H1 (cell line): ENCODE measurements around the gene H6PD. TPM values are rescaled to one million over a fixed set of nuclear protein-coding genes. Genes with fewer than 3 reads are reported as not detected.

Experiments used
- CTCF ChIA-PET: fragments of 300-600 bp; sonication (Branson Sonifier 250); formaldehyde crosslinking; loops from one replicate; lab custom pipeline; 2021; ENCODE audit not compliant: partially characterized antibody; lab: Charles Lee
- POLR2A ChIA-PET: fragments of 300-600 bp; sonication (Branson Sonifier 250); formaldehyde crosslinking; loops from one replicate; lab custom pipeline; 2021; ENCODE audit warnings: inconsistent platforms; ENCODE audit not compliant: partially characterized antibody; lab: Charles Lee
- DNase-seq, 2 experiments: peaks; one replicate each; pipeline versions ENCODE4 v3.0.0 to v3.0.0-alpha.2; 2010 to 2022; ENCODE audit warnings: low spot score in 2 of 2, low read depth in 1 of 2, mixed read lengths in 1 of 2
- FAIRE-seq: peaks from 2 replicates; lab custom pipeline; 2011; peaks lifted over from hg19 to GRCh38; lab: Jason Lieb, UNC
- H2AFZ ChIP-seq: 2 replicates; pipeline ENCODE4 v1.8.1; 2012; ENCODE audit warnings: low read length, inconsistent platforms
- H2AK5ac ChIP-seq: 2 replicates; pipeline ENCODE4 v1.6.1; 2013; ENCODE audit warnings: low read depth, low read length
- H2BK120ac ChIP-seq: replicated peaks from 2 replicates; pipeline ENCODE3; 2013; ENCODE audit warnings: low read depth, low read length, inconsistent platforms
- H2BK12ac ChIP-seq: 2 replicates; pipeline ENCODE4 v1.6.1; 2013; ENCODE audit warnings: low read depth, low read length
- H2BK15ac ChIP-seq: 2 replicates; pipeline ENCODE4 v1.6.1; 2013; ENCODE audit warnings: low read length
- H2BK20ac ChIP-seq: 2 replicates; pipeline ENCODE4 v1.6.1; 2013; ENCODE audit warnings: low read length
- H2BK5ac ChIP-seq: 2 replicates; pipeline ENCODE4 v1.6.1; 2013; ENCODE audit warnings: low read depth, low read length
- H3K14ac ChIP-seq: 2 replicates; pipeline ENCODE4 v1.6.1; 2013; ENCODE audit warnings: inconsistent platforms; ENCODE audit not compliant: insufficient read length
- H3K18ac ChIP-seq: 2 replicates; pipeline ENCODE4 v1.6.1; 2013; ENCODE audit warnings: low read length; ENCODE audit errors: extremely low read depth
- H3K23ac ChIP-seq: 2 replicates; pipeline ENCODE4 v1.6.1; 2013; ENCODE audit warnings: inconsistent platforms; ENCODE audit not compliant: insufficient read length
- H3K23me2 ChIP-seq: 2 replicates; pipeline ENCODE4 v1.6.1; 2013; ENCODE audit warnings: low read depth, low read length
- H3K27ac ChIP-seq: 2 replicates; pipeline ENCODE4 v1.6.1; 2011; ENCODE audit warnings: low read depth, low read length, inconsistent platforms
- H3K27me3 ChIP-seq, 4 experiments: replicated peaks in 1 of 4; 1 replicate in 1 of 4; 2 replicates in 3 of 4; pipeline versions ENCODE4 v1.6.1 to v1.8.1; 2011 to 2013; ENCODE audit warnings: low read length in 3 of 4, mild to moderate bottlenecking in 3 of 4, inconsistent platforms in 2 of 4, mixed read lengths in 2 of 4, moderate library complexity in 1 of 4; ENCODE audit not compliant: control insufficient read depth in 3 of 4, insufficient read depth in 3 of 4; ENCODE audit errors: extremely low read depth in 1 of 4
- H3K36me3 ChIP-seq, 4 experiments: 2 replicates each; pipeline versions ENCODE4 v1.6.1 to v1.8.1; 2011 to 2013; ENCODE audit warnings: mild to moderate bottlenecking in 4 of 4, low read length in 3 of 4, moderate library complexity in 2 of 4, control low read depth in 1 of 4, inconsistent platforms in 1 of 4; ENCODE audit not compliant: insufficient read depth in 4 of 4, control insufficient read depth in 2 of 4
- H3K4ac ChIP-seq: replicated peaks from 2 replicates; pipeline ENCODE3; 2013; ENCODE audit warnings: low read length, low read depth, mixed read lengths, inconsistent platforms; ENCODE audit not compliant: insufficient read length
- H3K4me1 ChIP-seq, 4 experiments: replicated peaks in 1 of 4; 1 replicate in 1 of 4; 2 replicates in 3 of 4; pipeline versions ENCODE4 v1.6.1 to v1.8.1; 2011 to 2013; ENCODE audit warnings: low read length in 3 of 4, inconsistent platforms in 2 of 4, mixed read lengths in 1 of 4; ENCODE audit not compliant: insufficient read depth in 4 of 4, control insufficient read depth in 3 of 4
- H3K4me2 ChIP-seq, 2 experiments: 2 replicates each; pipeline versions ENCODE4 v1.6.1 to v1.8.1; 2011 to 2013; ENCODE audit warnings: low read depth in 2 of 2, low read length in 2 of 2, control low read depth in 1 of 2, inconsistent platforms in 1 of 2, mild to moderate bottlenecking in 1 of 2; ENCODE audit not compliant: insufficient read depth in 1 of 2
- H3K4me3 ChIP-seq, 4 experiments: fragments of 200-600, 300-600 bp in 1 of 4; sonication (generic), shearing (Covaris generic), sonication (Bioruptor Twin) in 1 of 4; 2 replicates each; pipeline versions ENCODE4 v1.5.1 to v1.8.1; 2011 to 2016; ENCODE audit warnings: low read length in 4 of 4, low read depth in 3 of 4, control low read depth in 2 of 4, inconsistent platforms in 2 of 4, mild to moderate bottlenecking in 2 of 4, mixed read lengths in 1 of 4, moderate library complexity in 1 of 4; ENCODE audit not compliant: insufficient read depth in 2 of 4; ENCODE audit errors: extremely low read depth in 1 of 4
- H3K56ac ChIP-seq: replicated peaks from 2 replicates; pipeline ENCODE3; 2013; ENCODE audit warnings: low read depth, mild to moderate bottlenecking, mixed read lengths, low read length, inconsistent platforms; ENCODE audit not compliant: insufficient read length
- H3K79me1 ChIP-seq: 2 replicates; pipeline ENCODE4 v1.6.1; 2013; ENCODE audit warnings: low read depth, low read length, control low read depth
- H3K79me2 ChIP-seq, 2 experiments: 2 replicates each; pipeline versions ENCODE4 v1.6.1 to v1.8.1; 2012 to 2013; ENCODE audit warnings: low read length in 2 of 2, mild to moderate bottlenecking in 2 of 2, inconsistent platforms in 1 of 2; ENCODE audit not compliant: insufficient read depth in 2 of 2, control insufficient read depth in 1 of 2
- H3K9ac ChIP-seq, 4 experiments: replicated peaks in 1 of 4; 1 replicate in 1 of 4; 2 replicates in 3 of 4; pipeline versions ENCODE4 v1.6.1 to v1.8.1; 2011 to 2013; ENCODE audit warnings: low read depth in 3 of 4, low read length in 3 of 4, control low read depth in 2 of 4, mild to moderate bottlenecking in 2 of 4, moderate library complexity in 2 of 4, inconsistent platforms in 1 of 4; ENCODE audit errors: extremely low read depth in 1 of 4
- H3K9me3 ChIP-seq, 2 experiments: 2 replicates each; pipeline versions ENCODE4 v1.6.1 to v1.8.1; 2012 to 2013; ENCODE audit warnings: mild to moderate bottlenecking in 2 of 2, moderate library complexity in 2 of 2, control low read depth in 1 of 2, inconsistent platforms in 1 of 2, low read depth in 1 of 2, low read length in 1 of 2, mixed read lengths in 1 of 2; ENCODE audit not compliant: insufficient read depth in 2 of 2
- H4K20me1 ChIP-seq, 2 experiments: replicated peaks in 1 of 2; 2 replicates each; pipeline versions ENCODE3 to v1.8.1; 2011 to 2013; ENCODE audit warnings: inconsistent platforms in 2 of 2, low read length in 2 of 2, mild to moderate bottlenecking in 1 of 2; ENCODE audit not compliant: insufficient read depth in 2 of 2, control insufficient read depth in 1 of 2
- H4K5ac ChIP-seq: 2 replicates; pipeline ENCODE4 v1.6.1; 2013; ENCODE audit warnings: low read length, low read depth, mixed read lengths, inconsistent platforms; ENCODE audit not compliant: insufficient read length
- H4K8ac ChIP-seq: 2 replicates; pipeline ENCODE4 v1.8.0; 2013; ENCODE audit warnings: mild to moderate bottlenecking, moderate library complexity, low read length, inconsistent platforms; ENCODE audit not compliant: insufficient read depth; ENCODE audit errors: extremely low read depth
- H4K91ac ChIP-seq: replicated peaks from 2 replicates; pipeline ENCODE3; 2013; ENCODE audit warnings: low read length, mixed read lengths, inconsistent platforms; ENCODE audit not compliant: insufficient read length
- RNF2 ChIP-seq: fragments of 200-900, 300-1000 bp; sonication (generic); IDR thresholded peaks from 2 replicates; pipeline ENCODE4 v1.7.1; 2016; ENCODE audit warnings: borderline replicate concordance, low read depth, mild to moderate bottlenecking, antibody characterized with exemption, low read length; ENCODE audit not compliant: poor library complexity, severe bottlenecking; ENCODE audit errors: missing control alignments
- TEAD4 ChIP-seq: IDR thresholded peaks from 2 replicates; pipeline ENCODE4 v1.6.1; 2012; ENCODE audit warnings: low read depth, low read length, inconsistent platforms, mixed read lengths
- WGBS, 2 experiments: shearing (Covaris generic) in 1 of 2; methylation state at CpG; one replicate each; pipeline versions ENCODE4 v1.1.6 to v1.1.7; 2013 to 2015; ENCODE audit warnings: low lambda C conversion rate in 2 of 2, mixed read lengths in 2 of 2, inconsistent platforms in 1 of 2, low coverage in 1 of 2, missing lambda C conversion rate in 1 of 2; ENCODE audit not compliant: insufficient replicate concordance in 2 of 2, insufficient coverage in 1 of 2, insufficient read length in 1 of 2; ENCODE audit errors: extremely low coverage in 1 of 2, missing lambda C conversion rate in 1 of 2; 5-methylcytosine and 5-hydroxymethylcytosine counted together
- polyA plus RNA-seq, 7 experiments: library from polyadenylated mRNA; depleted of rRNA in 3 of 7; stranded (reverse) in 5 of 7; unstranded in 2 of 7; fragments of >200 nt in 5 of 7; fragments of 200-250 nt in 2 of 7; gene quantifications; 1 replicate in 5 of 7; 2 replicates in 1 of 7; 4 replicates in 1 of 7; pipeline versions ENCODE4 v1.2.1 to v1.2.3, GENCODE V29; 2011 to 2013; ENCODE audit warnings: missing spikeins in 2 of 7, mixed read lengths in 2 of 7
- total RNA-seq: library from RNA; stranded (reverse); fragmentation: NEBNext Ultra II Directional; extraction: Animal tissue kit (Norgen Biotek cat#: 25700); gene quantifications from 2 replicates; pipeline ENCODE4 v1.2.1, GENCODE V29; 2021

The H6PD gene
- total and polyA plus RNA-seq, 2 of the 8 experiments (the other 6 are each of a cell fraction or from before 2014, with no cell fraction given) = 3.6 to 3.8 TPM

GRCh38 chr1:9279172-9279840 lies 44.7 kb downstream of the H6PD start:
- H3K23ac ChIP-seq = no peak overlapping the region
- H3K56ac ChIP-seq = peak overlapping the region; percentile 2
- peak overlapping the region; percentile 53; the same call in 1 of the 2 replicates for H4K8ac ChIP-seq
- no peak overlapping the region for H2AK5ac ChIP-seq
- no peak overlapping the region for H3K9ac ChIP-seq
- no peaks in the 10 kb centered on the region for H3K79me1 ChIP-seq
- TF ChIP-seq TEAD4 = 0 out of 2 replicates have a peak, but pooled peaks have one; percentile 43
- no peak for TF ChIP-seq RNF2
- H3K36me3 ChIP-seq = no peaks in the 10 kb centered on the region
- no peaks in the 10 kb centered on the region for H4K20me1 ChIP-seq
- no peak overlapping the region for H2BK120ac ChIP-seq
- H3K79me2 ChIP-seq = no peaks in the 10 kb centered on the region
- peak overlapping the region; percentile 50; the same call in 1 of the 2 replicates for H2BK12ac ChIP-seq
- FAIRE-seq (no peak), DNase-seq (no peak)
- no peaks in the 10 kb centered on the region; the same call in 1 of the 2 replicates for H3K23me2 ChIP-seq
- 74% methylated on average over 21 of the region's 23 CpGs; no CpG with 5 or more reads in 1 of the 2 experiments for WGBS, 2 experiments
- 0 out of 2 replicates have a peak overlapping the region, but pooled peaks have one; percentile 61 for H2BK20ac ChIP-seq
- peaks cover 0 to 14% (median 9%) of the 10 kb centered on the region in 4 experiments; a peak in 6 of 7 replicates for H3K4me1 ChIP-seq
- POLR2A ChIA-PET = interaction anchor here (0.6 to 0.9 kb wide), 2 partner anchors 12 to 412 kb away, joined by 3 to 4 read pairs; no protein-coding TSS in a partner anchor
- H2BK15ac ChIP-seq = peak overlapping the region; percentile 8; the same call in 1 of the 2 replicates
- H3K14ac ChIP-seq = no peak overlapping the region
- no peak overlapping the region for H3K4ac ChIP-seq
- H3K18ac ChIP-seq = peak overlapping the region; percentile 48; the same call in 1 of the 2 replicates
- H3K27me3 ChIP-seq = no peaks in the 10 kb centered on the region; a peak in 1 of 7 replicates
- no peak overlapping the region for H2AFZ ChIP-seq
- H2BK5ac ChIP-seq = no peak overlapping the region
- no peak overlapping the region for H3K27ac ChIP-seq
- H3K9me3 ChIP-seq = no peaks in the 10 kb centered on the region
- peak overlapping the region; percentile 46 for H4K91ac ChIP-seq
- H3K4me2 ChIP-seq = no peak overlapping the region
- H3K4me3 ChIP-seq = no peak overlapping the region
- no peak overlapping the region for H4K5ac ChIP-seq
- CTCF ChIA-PET = interaction anchor here (0.6 to 6.6 kb wide), 9 partner anchors 9 to 257 kb away, joined by 3 to 61 read pairs (median 4); partner anchors contain the start of gene H6PD
